EH (cell line): ENCODE measurements around the gene SCNN1G.

Experiments
- DNase-seq: peaks from one replicate; pipeline ENCODE4 v3.0.0-alpha.2; 2015; ENCODE audit warnings: low read depth

Gene SCNN1G

DNA sequence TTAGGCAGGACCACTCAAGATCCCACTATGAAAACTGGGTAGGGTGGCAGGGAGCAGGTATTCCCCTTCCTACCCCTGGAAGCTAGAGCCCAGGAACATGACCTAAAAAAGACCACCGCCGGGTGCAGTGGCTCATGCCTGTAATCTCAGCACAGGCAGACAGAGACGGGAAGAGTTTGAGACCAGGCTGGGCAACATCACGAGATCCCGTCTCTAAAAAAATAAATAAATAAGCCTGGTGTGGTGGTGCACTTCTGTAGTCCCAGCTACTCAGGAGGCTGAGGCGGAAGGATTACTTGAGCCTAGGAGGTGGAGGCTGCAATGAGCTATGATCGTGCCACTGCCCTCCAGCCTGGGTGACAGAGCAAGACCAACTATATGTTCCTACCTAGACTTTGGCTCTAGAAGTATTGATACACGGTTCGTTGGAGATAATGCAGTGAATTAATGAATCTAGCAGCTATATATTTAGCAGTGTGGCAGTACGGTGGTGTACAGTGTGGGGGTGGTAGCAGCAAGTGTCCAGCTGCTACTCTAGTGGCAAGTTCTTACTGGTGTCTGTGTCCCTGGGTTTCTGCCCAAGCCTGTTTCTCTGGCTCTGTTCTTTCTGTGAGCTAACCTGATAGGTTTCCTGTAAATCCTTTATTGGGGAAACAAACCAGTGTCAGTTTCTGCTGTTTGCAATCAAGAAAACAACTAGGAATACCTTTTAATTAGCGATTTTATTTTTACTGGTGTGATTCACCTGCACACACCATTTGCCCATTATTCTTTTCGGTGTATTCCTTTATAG, 30.0 kb upstream of the SCNN1G start:
- DNase-seq, result no peak

- DNase-seq, result peak; percentile 14
Measured at GRCh38 chr16:23155445-23156049, 27.0 kb upstream of the SCNN1G start.

DNA sequence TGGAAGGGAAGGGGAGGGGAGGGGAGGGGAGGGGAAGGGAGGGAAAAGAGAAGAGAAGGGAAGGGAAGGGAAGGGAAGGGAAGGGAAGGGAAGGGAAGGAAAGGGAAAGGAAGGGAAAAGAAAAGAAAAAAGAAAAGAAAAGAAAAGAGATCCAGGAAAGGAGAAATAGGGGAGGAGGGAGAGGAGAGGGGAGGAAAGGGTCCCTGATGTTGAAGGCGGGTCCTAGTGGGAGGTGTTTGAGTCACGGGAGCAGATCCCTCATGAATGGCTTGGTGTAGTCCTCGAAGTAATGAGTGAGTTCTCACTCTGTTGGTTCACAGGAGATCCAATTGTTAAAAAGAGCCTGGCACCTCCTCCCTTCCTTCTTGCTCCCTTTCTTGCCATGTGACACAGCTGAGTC, 26.4 kb upstream of the SCNN1G start:
- no peak for DNase-seq

GRCh38 chr16:23156946-23157460, 25.5 kb upstream of the SCNN1G start:
- no peak for DNase-seq

DNA sequence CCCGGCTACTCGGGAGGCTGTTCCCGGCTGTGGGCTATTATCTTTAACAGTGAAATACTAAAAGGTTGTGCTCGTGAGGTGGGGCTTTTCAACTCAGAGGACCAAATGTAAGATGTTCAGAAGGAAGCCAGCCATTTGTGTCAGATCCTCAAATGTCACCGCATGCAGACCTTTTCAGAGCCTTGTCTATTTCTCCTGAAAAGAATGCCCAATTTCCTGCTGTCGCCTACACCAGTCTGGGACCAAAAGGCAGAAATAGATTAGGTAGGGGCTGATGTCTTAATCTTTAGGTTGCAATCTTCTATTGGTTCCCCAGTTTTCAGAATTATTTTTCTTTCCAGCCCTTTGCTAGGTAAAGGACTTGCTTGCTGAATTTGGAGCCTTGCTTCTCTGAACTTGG, 24.4 kb upstream of the SCNN1G start:
- no peak for DNase-seq

- no peak for DNase-seq
Measured at GRCh38 chr16:23160082-23160481, 22.5 kb upstream of the SCNN1G start.

GRCh38 chr16:23160574-23160973, 22.0 kb upstream of the SCNN1G start:
- DNase-seq, result no peak

DNA sequence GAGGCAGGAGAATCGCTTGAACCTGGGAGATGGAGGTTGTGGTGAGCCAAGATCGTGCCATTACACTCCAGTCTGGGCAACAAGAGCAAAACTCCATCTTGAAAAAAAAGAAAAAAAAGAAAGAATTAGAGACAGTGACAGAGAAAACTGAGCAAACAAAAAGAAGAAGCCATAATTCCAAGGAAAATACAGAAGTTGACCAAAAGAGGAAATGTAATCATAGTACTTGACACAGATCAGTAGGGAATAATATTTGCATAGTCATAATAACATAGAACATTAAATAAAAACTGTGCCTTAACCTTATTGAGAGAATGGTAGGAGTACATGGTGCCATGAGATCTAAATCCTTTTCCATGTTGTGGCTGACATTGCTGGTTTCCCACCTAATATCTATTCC, 18.6 kb upstream of the SCNN1G start:
- no peak for DNase-seq

DNA sequence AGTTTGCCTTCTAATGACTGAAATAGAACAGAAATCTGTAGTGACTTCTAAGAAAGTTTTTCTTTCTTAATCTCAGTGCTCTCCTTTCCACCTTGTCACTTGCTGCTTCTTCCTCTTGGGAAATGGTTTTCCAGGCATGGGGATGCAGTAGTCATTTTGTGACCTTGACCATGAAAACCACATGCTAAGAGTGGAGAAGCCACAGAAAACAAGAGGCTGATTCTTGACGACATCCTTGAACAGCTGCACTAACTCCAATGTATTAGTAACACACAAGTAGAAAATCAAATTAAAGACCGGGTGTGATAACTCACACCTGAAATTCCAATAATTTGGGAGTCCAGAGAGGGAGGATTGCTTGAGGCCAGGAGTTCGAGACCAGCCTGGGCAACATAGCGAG, 17.8 kb upstream of the SCNN1G start:
- no peak for DNase-seq

- no peak for DNase-seq
Measured at GRCh38 chr16:23172583-23172982, 10.0 kb upstream of the SCNN1G start.

DNA sequence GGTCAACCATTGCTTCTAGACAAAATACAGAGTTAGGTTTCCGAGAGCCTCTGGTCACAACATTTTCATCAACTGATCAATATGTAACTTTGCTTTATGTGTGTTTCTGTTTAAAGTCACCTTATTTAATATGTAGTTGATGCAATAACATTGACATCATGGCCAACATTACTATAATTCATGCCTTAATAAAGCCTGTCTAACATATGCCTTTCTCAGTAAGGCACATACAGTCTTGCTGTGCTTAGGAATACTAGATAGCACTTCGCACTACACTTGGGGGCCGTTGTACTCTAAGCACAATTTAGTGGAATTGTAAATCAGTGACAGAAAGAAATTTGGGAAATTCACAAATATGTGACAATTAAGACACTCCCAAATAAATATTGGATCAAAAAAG, 9.6 kb upstream of the SCNN1G start:
- DNase-seq, result no peak

GRCh38 chr16:23174622-23175021, 7.9 kb upstream of the SCNN1G start:
- DNase-seq, result peak; percentile 35

GRCh38 chr16:23175651-23176050, 6.9 kb upstream of the SCNN1G start:
- DNase-seq, result no peak

- no peak for DNase-seq
Measured at GRCh38 chr16:23181506-23181905, 1.0 kb upstream of the SCNN1G start.

DNA sequence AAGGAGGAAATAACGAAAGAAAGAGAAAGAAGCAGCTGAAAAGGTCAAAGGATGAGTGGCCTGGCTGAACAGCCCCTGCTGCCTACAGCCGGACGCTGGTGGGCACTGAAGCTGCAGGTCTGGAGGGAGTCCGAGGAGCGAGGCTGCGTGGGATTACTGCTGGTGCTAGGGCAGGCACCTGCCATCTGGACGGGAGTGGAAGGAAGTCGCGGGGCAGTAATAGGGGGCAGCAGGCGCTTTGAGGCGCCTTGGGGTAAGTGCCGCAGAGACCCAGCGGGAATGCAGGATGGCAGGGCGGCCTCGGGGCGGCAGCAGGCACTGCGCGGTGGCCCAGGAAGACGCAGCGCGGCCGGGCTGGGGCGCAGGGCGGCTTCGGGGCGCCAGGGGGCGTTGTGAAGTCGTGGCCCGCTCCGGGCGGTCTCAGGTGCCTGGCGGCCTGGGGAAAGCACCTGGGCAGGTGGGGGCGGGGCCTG, 303 bp upstream of the SCNN1G start:
- peak; percentile 49 for DNase-seq

DNA sequence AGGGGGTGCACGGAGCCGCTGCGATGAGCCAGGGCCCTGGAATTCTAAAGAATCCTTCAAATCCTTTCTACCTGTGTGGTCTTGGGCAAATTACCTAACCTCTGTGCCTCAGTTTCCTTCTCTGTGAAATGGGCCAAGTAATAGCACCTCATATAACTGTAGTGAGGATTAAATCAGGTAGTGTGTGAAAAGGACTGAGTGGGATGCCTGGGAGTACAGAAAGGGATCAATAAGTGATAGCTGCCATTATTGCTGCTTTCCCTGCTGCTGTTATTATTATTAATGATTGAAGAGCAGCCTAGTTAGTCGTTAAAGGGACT, 958 bp downstream of the SCNN1G start:
- DNase-seq, result no peak

DNA sequence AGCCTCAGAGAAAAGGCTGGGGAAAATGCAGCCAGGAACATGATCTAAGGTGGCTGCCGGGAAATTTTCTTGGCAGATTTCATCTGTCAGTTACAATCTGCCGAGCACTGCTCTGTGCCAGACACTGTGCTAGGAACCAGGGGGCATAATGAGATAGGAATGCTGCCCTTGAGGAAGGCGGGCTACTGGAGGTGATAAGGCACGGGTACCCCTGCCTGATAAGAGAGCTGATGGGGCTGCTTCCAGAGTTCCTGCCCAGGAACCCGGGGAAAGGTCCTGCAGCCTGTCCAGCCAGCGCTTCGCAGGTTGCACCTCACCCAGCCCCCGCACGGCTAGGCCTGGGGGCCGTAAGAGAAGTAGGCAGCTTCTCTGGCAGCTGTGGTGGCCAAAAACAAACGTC, 3.1 kb downstream of the SCNN1G start:
- DNase-seq, result no peak

GRCh38 chr16:23186171-23186570, 3.6 kb downstream of the SCNN1G start:
- no peak for DNase-seq

DNA sequence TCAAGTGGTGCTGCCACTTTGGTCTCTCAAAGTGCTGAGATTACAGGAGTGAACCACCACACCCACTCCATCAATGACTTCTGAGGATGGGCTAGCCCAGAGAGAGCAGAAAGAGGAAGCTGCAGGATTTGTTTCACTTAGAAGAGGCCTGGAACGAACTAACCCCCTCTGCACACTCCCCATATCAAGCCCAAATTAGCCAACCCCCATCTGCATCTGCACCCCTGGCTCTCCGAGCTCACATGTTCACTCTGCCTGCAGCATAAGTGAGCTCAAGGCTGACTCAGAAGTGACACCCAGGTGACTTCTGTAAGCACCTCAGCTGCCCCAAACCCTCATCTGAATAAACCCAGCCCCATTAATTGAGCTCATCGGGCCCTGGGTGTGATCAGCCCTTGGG, 4.8 kb downstream of the SCNN1G start:
- no peak for DNase-seq

GRCh38 chr16:23188911-23189310, 6.4 kb downstream of the SCNN1G start:
- no peak for DNase-seq

- DNase-seq, result no peak
Measured at GRCh38 chr16:23194497-23195221, 12.1 kb downstream of the SCNN1G start.

DNA sequence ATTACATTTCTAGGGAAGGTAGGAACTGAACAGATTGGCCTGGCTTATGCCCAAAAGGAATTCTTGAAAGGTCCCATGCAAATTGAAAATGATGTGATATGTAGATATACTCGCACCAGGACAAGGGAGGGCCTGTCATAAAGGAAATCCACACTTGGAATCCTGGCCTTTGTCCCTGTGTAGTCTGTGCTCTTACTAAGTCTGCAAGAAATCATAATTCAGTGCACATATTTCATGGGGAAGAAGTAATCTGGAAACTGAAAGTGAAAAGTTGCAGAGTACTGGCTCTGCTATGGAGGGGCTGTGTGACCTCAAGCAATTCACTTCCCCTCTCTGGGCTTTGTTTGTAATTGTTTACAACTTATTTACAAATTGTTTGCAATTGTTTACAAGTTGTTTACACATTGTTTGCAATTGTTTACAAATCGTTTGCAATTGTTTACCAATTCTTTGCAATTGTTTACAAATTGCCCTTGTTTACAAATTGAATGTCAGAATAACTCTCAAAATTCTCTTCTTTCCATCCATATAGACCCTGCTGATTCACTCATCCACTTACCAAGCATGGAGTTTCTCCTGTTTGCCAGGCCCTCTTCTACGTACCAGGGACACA, 12.9 kb downstream of the SCNN1G start:
- no peak for DNase-seq

GRCh38 chr16:23196539-23196938, 14.0 kb downstream of the SCNN1G start:
- no peak for DNase-seq
